Hematopoietic multipotent progenitor cell (in vitro differentiated cells): ENCODE data around the gene TANC1. TPM values are rescaled to one million over a fixed set of nuclear protein-coding genes. Genes with fewer than 3 reads are reported as not detected.

ENCODE experiments used
- DNase-seq, 3 donors: peaks; one replicate each; pipeline ENCODE4 v3.0.0-alpha.2; 2011 to 2015; ENCODE audit warnings: low read depth in 2 of 3, low spot score in 2 of 3
- total RNA-seq: library from RNA; depleted of rRNA; stranded (reverse); fragments of >200 nt; gene quantifications from one replicate; pipeline ENCODE4 v1.2.3, GENCODE V29; 2012

The TANC1 gene
- total RNA-seq, result 7.3 TPM

- peak in 2 of 3 donors; percentile 84 to 88 for DNase-seq
Measured at GRCh38 chr2:158968396-158969161, at the start of gene TANC1. Gene TANC1 (plus strand): TSS chr2:158968640. CDS start chr2:159065911, 97,271 bp downstream.

- no peak for DNase-seq
Measured at GRCh38 chr2:158921599-158922408, 46.6 kb upstream of the TANC1 start.

- no peak for DNase-seq
Measured at GRCh38 chr2:158922601-158923000, 45.8 kb upstream of the TANC1 start.

- no peak for DNase-seq
Measured at GRCh38 chr2:158923180-158923594, 45.3 kb upstream of the TANC1 start.

- DNase-seq, result no peak
Measured at GRCh38 chr2:158923641-158924040, 44.8 kb upstream of the TANC1 start.

GRCh38 chr2:158926478-158926948, 41.9 kb upstream of the TANC1 start:
- DNase-seq, result no peak

GRCh38 chr2:158928515-158928914, 39.9 kb upstream of the TANC1 start:
- no peak for DNase-seq

GRCh38 chr2:158928965-158929364, 39.5 kb upstream of the TANC1 start:
- DNase-seq, result no peak

- DNase-seq, result no peak
Measured at GRCh38 chr2:158931572-158931971, 36.9 kb upstream of the TANC1 start.

- no peak for DNase-seq
Measured at GRCh38 chr2:158932131-158932645, 36.3 kb upstream of the TANC1 start.

- DNase-seq, result no peak
Measured at GRCh38 chr2:158934170-158934569, 34.3 kb upstream of the TANC1 start.

- no peak for DNase-seq
Measured at GRCh38 chr2:158935617-158936016, 32.8 kb upstream of the TANC1 start.

- DNase-seq, result no peak
Measured at GRCh38 chr2:158936978-158937377, 31.5 kb upstream of the TANC1 start.

- no peak for DNase-seq
Measured at GRCh38 chr2:158940356-158940755, 28.1 kb upstream of the TANC1 start.

GRCh38 chr2:158943973-158944372, 24.5 kb upstream of the TANC1 start:
- DNase-seq, result no peak

GRCh38 chr2:158948964-158949699, 19.3 kb upstream of the TANC1 start:
- no peak for DNase-seq

- no peak for DNase-seq
Measured at GRCh38 chr2:158953454-158953853, 15.0 kb upstream of the TANC1 start.

GRCh38 chr2:158953926-158954763, 14.3 kb upstream of the TANC1 start:
- peak in 2 of 3 donors; percentile 79 to 91 for DNase-seq

GRCh38 chr2:158955842-158956365, 12.5 kb upstream of the TANC1 start:
- no peak for DNase-seq

- DNase-seq, result no peak
Measured at GRCh38 chr2:158958365-158958764, 10.1 kb upstream of the TANC1 start.
